Pancreas (tissue), 10 donors: ENCODE results near the gene CRK. TPM values are rescaled to one million over a fixed set of nuclear protein-coding genes. Genes with fewer than 3 reads are reported as not detected.

Source experiments
- ATAC-seq, 4 donors: fragments of 200-7000 bp; cut with Tn5 transposase; one replicate each; pipeline versions ENCODE4 v1.8.0 to v1.9.1; 2020; ENCODE audit warnings: mild to moderate bottlenecking in 4 of 4, moderate library complexity in 4 of 4
- DNase-seq, 6 donors: peaks; one replicate each; pipeline ENCODE4 v3.0.0-alpha.2; 2020
- FAIRE-seq: peaks from 2 replicates; lab custom pipeline; 2012; peaks lifted over from hg19 to GRCh38; lab: Jason Lieb, UNC
- H3K27ac ChIP-seq, 4 donors: fragments of 200-600 bp; sonication (generic); 1 replicate in 3 of 4; 2 replicates in 1 of 4; pipeline versions ENCODE4 v1.5.0 to v1.8.0; 2020
- H3K27me3 ChIP-seq, 4 donors: fragments of 200-600 bp; one replicate each; pipeline ENCODE4 v1.8.0; 2021
- H3K36me3 ChIP-seq, 3 donors: fragments of 200-600 bp; sonication (generic) in 1 of 3; one replicate each; pipeline versions ENCODE4 v1.5.0 to v1.8.0; 2020 to 2021
- H3K4me1 ChIP-seq, 3 donors: fragments of 200-600 bp; one replicate each; pipeline ENCODE4 v1.8.0; 2021
- H3K4me3 ChIP-seq, 4 donors: fragments of 200-600 bp; sonication (generic) in 2 of 4; one replicate each; pipeline versions ENCODE4 v1.5.0 to v1.8.0; 2020 to 2021
- H3K9me3 ChIP-seq, 4 donors: fragments of 200-600 bp; one replicate each; pipeline ENCODE4 v1.8.0; 2021
- WGBS, 2 donors: extraction: QIAGEN DNeasy Blood & Tissue Kit; methylation state at CpG; one replicate each; pipeline ENCODE4 v1.1.7; 2013; 5-methylcytosine and 5-hydroxymethylcytosine counted together
- intact Hi-C, 3 donors: fragments of 100-400 bp; cut with DNase I; formaldehyde crosslinking; loops; one replicate each; pipeline versions ENCODE4 v1.11.1 to v1.14.2; 2022
- polyA plus RNA-seq, 2 donors: library from polyadenylated mRNA; stranded (reverse); fragments of 200-250 nt; gene quantifications; one replicate each; pipeline ENCODE4 v1.2.3, GENCODE V29; 2013
- total RNA-seq, 6 donors: library from RNA; stranded (reverse); fragmentation: NEBNext Ultra II Directional in 4 of 6; extraction: Animal tissue kit (Norgen Biotek cat#: 25700) in 4 of 6; gene quantifications; one replicate each; pipeline versions ENCODE4 v1.2.1 to v1.2.4, GENCODE V29; 2021 to 2023
- TF ChIP-seq, protein P1 (sequence below), 4 donors: fragments of 200-600 bp; sonication (generic) in 3 of 4; IDR thresholded peaks; one replicate each; pipeline versions ENCODE4 v1.5.0 to v1.8.0; 2021; ENCODE audit warnings: antibody characterized with exemption in 4 of 4
- donor health status: healthy with polysubstance abuse.
- donor health status: DM: no; HTN: no; CAD: no; lungs with moderate emphysema.
- donor health status: DM: no; HTN: no; CAD: no.
- donor health status: control.
- donor health status: control.
- donor health status: Bipolar disorder and iron deficiency.
- donor health status: DM: yes; HTN: yes; CAD: no.
- donor health status: DM: no; HTN: no; CAD: no.
- donor health status: DM: no; HTN: no; CAD: no.
- donor health status: DM: yes; HTN: yes; CAD: no.

Gene CRK
- total and polyA plus RNA-seq, 8 donors, result 9.8 to 30.8 (median 18.5) TPM

DNA sequence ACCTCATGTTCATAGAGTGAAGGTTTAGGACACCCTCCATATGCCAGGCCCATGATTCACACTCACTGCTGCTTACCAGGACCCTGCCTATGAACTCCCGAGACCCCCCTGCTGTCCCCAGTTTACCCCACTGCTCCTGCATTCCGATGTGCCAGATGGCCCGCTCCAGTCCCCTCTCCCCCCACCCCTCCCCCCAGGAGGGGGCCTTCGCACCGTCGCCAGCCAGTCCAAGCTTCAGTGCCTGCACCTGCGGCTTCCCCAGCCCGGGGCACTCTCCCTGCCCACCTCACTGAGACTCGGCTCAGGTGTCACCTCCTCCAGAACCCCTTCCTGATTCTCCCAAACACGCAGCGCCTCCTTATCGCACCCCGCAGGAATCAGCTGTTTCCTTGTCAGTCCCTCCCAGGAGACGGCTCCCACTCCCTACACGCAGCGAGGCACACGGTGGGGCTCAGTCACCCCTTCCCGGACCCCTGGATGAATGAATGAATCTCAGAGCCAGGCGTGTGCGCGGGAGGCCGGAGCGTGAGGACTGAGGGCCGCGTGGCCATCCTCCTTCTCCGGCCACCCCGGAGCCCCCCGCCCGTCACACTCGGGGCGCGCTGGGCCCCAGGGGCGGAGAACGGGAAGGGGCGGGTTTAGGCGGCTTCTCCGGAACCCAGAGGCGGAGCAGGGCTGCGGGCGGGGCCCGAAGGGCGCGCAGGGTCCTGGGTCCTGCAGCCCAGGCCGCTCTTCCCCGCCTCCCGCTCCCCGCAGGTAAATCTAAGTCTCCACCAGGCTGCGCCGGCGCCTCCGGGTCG, 34.8 kb upstream of the CRK start:
- no peaks in the 10 kb centered on the region for H3K36me3 ChIP-seq
- TF ChIP-seq, protein P1, sequence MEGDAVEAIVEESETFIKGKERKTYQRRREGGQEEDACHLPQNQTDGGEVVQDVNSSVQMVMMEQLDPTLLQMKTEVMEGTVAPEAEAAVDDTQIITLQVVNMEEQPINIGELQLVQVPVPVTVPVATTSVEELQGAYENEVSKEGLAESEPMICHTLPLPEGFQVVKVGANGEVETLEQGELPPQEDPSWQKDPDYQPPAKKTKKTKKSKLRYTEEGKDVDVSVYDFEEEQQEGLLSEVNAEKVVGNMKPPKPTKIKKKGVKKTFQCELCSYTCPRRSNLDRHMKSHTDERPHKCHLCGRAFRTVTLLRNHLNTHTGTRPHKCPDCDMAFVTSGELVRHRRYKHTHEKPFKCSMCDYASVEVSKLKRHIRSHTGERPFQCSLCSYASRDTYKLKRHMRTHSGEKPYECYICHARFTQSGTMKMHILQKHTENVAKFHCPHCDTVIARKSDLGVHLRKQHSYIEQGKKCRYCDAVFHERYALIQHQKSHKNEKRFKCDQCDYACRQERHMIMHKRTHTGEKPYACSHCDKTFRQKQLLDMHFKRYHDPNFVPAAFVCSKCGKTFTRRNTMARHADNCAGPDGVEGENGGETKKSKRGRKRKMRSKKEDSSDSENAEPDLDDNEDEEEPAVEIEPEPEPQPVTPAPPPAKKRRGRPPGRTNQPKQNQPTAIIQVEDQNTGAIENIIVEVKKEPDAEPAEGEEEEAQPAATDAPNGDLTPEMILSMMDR (IDR thresholded peaks at IDR 0.05), result no peak
- FAIRE-seq (no peak), ATAC-seq (peak; percentile 27 to 62 (median 54)), DNase-seq (peak; percentile 54 to 83 (median 71))
- WGBS, 2 donors, result 1% methylated on average over 44 to 52 of the region's 52 CpGs
- H3K4me3 ChIP-seq, result peak overlapping the region; percentile 56 to 83 (median 62)
- peak overlapping the region; percentile 65 to 70 (median 67) for H3K27ac ChIP-seq
- no peaks in the 10 kb centered on the region for H3K27me3 ChIP-seq
- intact Hi-C loops, result no loop called here
- H3K4me1 ChIP-seq, result peaks cover 0 to 8% (median 0%) of the 10 kb centered on the region in 3 donors
- no peaks in the 10 kb centered on the region for H3K9me3 ChIP-seq

DNA sequence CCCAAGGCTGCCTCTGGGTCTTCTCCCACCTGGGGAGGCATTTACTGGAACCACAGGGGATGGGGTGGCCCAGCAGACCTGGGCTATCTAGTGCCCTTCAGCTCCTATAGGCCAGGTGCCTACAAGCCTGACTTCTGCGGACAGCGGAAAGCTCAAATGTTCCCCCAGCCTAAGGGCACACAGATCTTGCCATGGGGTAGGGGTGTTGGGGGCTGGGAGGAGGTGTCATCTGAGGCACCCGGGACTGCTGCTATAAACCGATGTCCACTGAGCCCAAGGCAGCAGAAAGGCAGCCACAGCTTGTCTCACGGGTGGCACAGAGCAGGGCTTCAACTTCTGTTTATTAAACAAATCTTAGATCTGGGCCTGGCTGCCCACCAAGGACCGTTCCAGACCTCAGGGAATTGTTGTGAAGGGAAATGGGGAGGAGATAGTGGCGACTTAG, 32.8 kb upstream of the CRK start:
- H3K9me3 ChIP-seq, result no peaks in the 10 kb centered on the region
- no peaks in the 10 kb centered on the region for H3K36me3 ChIP-seq
- FAIRE-seq, result no peak
- peaks cover 3 to 8% (median 4%) of the 10 kb centered on the region in 3 donors for H3K4me1 ChIP-seq
- DNase-seq, result peak in 1 of 6 donors; percentile 56
- ATAC-seq, result no peak
- H3K27ac ChIP-seq, result peak overlapping the region; percentile 92 to 96 (median 93)
- peak overlapping the region in 1 of 4 donors; percentile 69 for H3K4me3 ChIP-seq
- intact Hi-C loops, result no loop called here
- TF ChIP-seq, protein P1 (IDR thresholded peaks at IDR 0.05), result no peak
- no peaks in the 10 kb centered on the region for H3K27me3 ChIP-seq
- 77 to 82% methylated on average over 7 of the region's 7 CpGs for WGBS, 2 donors

DNA sequence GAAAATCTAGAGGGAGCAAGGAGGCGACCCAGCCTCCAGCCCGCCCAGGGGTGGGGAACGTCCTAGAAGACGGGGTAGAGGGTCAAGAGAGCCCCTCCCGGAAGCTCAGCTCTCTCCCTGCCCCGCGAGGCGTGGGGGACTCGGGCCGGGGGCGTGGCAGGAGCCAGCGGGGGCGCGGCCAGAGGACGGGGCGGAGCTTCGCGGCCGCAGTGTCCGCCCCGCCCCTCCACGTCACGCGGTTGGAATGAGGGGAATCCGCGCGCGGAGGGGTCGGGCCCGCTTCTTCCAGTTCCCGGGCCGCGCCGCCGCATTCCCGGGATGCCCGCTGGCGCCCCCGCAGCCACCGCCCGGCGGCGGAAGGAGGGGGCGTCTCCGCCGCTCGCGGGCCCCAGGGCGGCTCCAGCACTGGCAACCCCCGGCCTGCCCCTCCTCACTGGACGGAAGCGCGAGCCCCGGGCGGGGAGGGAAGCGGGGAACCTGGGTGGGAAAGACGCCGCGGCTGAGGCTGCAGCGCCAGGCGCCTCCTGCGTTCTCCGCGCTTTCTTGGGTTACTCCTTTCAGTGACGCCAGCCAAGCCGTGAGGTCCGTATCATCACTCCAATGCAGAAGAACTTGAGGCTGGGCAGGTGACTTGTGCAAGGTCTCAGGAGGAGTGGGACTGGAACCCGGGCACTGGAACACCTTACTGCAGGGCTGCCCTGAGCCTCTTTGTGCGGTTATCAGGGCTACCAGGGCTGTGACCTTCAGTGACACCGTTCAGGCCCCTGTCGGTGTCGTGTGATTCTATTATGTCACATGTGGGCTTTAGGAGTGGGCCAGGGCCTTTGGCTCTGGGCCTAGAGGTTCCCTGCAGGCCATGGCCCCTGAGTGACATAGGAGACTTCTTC, 32.1 kb upstream of the CRK start:
- intact Hi-C loops, result no loop called here
- WGBS, 2 donors, result 1 to 2% methylated on average over 49 to 72 of the region's 72 CpGs
- Histone ChIP-seq H3K4me1 (peaks cover 3 to 8% (median 4%) of the 10 kb centered on the region in 3 donors), H3K27me3 (no peaks in the 10 kb centered on the region), H3K36me3 (no peaks in the 10 kb centered on the region), H3K9me3 (no peaks in the 10 kb centered on the region), H3K4me3 (peak overlapping the region; percentile 24 to 69 (median 46)), H3K27ac (peak overlapping the region; percentile 92 to 96 (median 93))
- TF ChIP-seq, protein P1 (IDR thresholded peaks at IDR 0.05), result no peak
- ATAC-seq, result peak; percentile 51 to 72 (median 65)
- FAIRE-seq, result no peak
- DNase-seq, result peak; percentile 78 to 94 (median 86)

DNA sequence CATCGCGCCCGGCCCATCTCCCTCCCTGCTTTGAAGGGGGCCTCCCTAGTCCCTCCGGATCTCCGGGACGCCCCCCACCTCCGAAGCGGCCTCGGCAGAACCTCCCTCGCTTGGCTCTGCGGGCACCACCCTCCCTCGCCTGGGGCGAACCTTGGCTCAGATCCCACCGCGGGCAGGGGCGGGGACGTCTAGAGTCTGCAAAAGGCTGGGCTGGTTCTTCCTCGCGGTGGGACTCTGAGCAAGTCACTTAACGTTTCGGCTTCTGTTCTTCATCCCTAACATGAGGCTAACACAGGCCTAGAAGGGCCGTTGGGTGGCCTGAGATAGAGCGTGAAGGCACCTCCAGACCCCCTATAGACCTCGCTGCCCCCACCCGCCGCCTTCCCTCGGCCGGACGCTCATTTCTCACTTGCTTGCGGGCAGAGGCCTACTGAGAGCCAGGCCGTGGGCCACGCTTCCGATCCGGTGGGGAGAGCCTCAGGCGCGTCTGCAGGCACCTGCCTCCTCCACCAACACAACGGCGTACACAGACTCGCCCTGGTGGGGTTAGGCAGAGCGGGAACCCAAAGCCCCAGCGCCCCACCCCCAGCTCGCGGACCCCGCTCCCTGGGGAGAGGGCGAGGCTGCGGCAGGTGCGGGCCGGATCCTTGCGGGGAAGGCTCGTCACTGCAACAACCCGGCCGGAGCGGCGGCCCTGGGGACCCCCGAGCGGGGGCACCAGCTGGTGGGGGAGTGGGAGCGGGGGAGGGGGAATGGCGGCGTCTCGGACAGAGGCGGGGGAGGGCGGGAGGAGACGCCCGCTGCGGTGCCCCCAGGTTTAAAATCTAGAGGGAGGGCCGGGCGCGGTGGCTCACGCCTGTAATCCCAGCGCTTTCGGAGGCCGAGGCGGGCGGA, 31.0 kb upstream of the CRK start:
- H3K4me1 ChIP-seq, result peaks cover 3 to 11% (median 4%) of the 10 kb centered on the region in 3 donors
- H3K4me3 ChIP-seq, result peak overlapping the region; percentile 24 to 69 (median 46)
- WGBS, 2 donors, result 46 to 47% methylated on average over 55 to 74 of the region's 74 CpGs
- peak in 2 of 4 donors; percentile 2 to 6 for ATAC-seq
- intact Hi-C loops, result no loop called here
- H3K27me3 ChIP-seq, result no peaks in the 10 kb centered on the region
- H3K36me3 ChIP-seq, result peaks cover 0 to 4% (median 0%) of the 10 kb centered on the region in 3 donors
- no peaks in the 10 kb centered on the region for H3K9me3 ChIP-seq
- no peak for FAIRE-seq
- peak; percentile 54 to 87 (median 68) for DNase-seq
- TF ChIP-seq, protein P1 (IDR thresholded peaks at IDR 0.05), result no peak
- peak overlapping the region; percentile 92 to 96 (median 93) for H3K27ac ChIP-seq
